ENCODE data around the gene LMBR1L. TPM values are rescaled to one million over a fixed set of nuclear protein-coding genes. Genes with fewer than 3 reads are reported as not detected.

Gene LMBR1L
- total RNA-seq, 1 experiment from 2014 or later, result 27.8 TPM

DNA sequence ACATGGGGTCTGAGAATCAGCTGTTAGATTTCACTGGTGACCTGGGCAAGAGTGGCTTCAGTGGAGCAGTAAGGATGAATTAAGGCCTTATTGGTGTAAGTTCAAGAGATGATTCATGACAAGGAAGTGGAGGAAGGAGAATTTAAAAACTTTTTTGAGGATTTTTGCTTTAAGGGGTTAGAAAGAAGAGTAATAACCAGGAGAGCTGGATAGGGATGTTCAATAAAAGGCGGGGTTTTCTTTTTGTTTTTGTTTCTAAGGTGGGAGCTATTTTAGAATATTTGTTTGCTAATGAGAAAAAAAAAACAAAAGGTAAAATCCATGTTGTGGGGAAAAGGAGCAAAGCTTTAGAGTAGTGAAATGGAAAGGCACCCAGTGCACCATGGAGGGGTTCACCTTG, 35.8 kb upstream of the LMBR1L start:
- no peaks in the 10 kb centered on the region for H3K4me1 Mint-ChIP-seq (ENCODE audit: insufficient read depth, unreplicated experiment)
- no TSS peak for BruUV-seq (replicated peaks)
- no peak for DNase-seq (ENCODE audit: unreplicated experiment)
- H3K36me3 Mint-ChIP-seq (ENCODE audit: insufficient read depth, unreplicated experiment), result no peaks in the 10 kb centered on the region
- no peak overlapping the region for H3K27ac Mint-ChIP-seq (ENCODE audit: low read depth, unreplicated experiment)
- H3K9me3 Mint-ChIP-seq (ENCODE audit: unreplicated experiment), result no peaks in the 10 kb centered on the region
- CTCF ChIA-PET, result no interaction called here
- H3K4me3 Mint-ChIP-seq (ENCODE audit: unreplicated experiment), result no peak overlapping the region
- intact Hi-C loops (cut with micrococcal nuclease), result no loop called here
- no peaks in the 10 kb centered on the region for H3K27me3 Mint-ChIP-seq (ENCODE audit: insufficient read depth, unreplicated experiment)
- POLR2A ChIA-PET, result interaction anchor here (0.6 to 1.8 kb wide), 3 partner anchors 14 to 62 kb away, joined by 3 to 10 read pairs (median 3); partner anchors contain the start of gene TUBA1B
- TF ChIP-seq, protein P1, sequence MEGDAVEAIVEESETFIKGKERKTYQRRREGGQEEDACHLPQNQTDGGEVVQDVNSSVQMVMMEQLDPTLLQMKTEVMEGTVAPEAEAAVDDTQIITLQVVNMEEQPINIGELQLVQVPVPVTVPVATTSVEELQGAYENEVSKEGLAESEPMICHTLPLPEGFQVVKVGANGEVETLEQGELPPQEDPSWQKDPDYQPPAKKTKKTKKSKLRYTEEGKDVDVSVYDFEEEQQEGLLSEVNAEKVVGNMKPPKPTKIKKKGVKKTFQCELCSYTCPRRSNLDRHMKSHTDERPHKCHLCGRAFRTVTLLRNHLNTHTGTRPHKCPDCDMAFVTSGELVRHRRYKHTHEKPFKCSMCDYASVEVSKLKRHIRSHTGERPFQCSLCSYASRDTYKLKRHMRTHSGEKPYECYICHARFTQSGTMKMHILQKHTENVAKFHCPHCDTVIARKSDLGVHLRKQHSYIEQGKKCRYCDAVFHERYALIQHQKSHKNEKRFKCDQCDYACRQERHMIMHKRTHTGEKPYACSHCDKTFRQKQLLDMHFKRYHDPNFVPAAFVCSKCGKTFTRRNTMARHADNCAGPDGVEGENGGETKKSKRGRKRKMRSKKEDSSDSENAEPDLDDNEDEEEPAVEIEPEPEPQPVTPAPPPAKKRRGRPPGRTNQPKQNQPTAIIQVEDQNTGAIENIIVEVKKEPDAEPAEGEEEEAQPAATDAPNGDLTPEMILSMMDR (IDR thresholded peaks at IDR 0.05; ENCODE audit: unreplicated experiment), result no peak

DNA sequence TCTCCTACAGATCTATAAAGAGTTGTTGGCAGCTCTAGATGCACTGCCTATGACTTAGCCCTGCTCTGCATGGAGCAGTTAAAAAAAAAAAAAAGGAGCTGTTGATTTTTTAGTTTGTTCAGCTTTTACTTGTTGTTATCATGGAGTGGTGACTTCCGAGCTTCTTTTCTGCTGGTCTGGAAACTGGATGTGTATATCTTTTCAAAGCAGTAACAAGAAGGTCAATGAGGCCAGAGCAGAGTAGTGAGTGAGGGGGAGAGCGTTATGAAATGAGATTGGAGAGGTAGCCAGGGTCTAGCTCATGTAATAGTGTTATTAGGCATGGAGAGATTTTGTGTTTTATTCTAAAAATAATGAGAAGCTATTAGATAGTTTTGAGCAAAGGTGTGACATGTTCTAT, 33.7 kb upstream of the LMBR1L start:
- DNase-seq (ENCODE audit: unreplicated experiment), result no peak
- Mint-ChIP-seq H3K4me3 (ENCODE audit: unreplicated experiment) (no peak overlapping the region), H3K9me3 (ENCODE audit: unreplicated experiment) (no peaks in the 10 kb centered on the region), H3K27ac (ENCODE audit: low read depth, unreplicated experiment) (no peak overlapping the region), H3K4me1 (ENCODE audit: insufficient read depth, unreplicated experiment) (no peaks in the 10 kb centered on the region), H3K36me3 (ENCODE audit: insufficient read depth, unreplicated experiment) (no peaks in the 10 kb centered on the region), H3K27me3 (ENCODE audit: insufficient read depth, unreplicated experiment) (no peaks in the 10 kb centered on the region)
- ChIA-PET POLR2A (interaction anchor here (1.3 to 4.6 kb wide), 2 partner anchors 12 to 14 kb away, joined by 5 to 26 read pairs; partner anchors contain the start of gene TUBA1B), CTCF (interaction anchor here (0.6 to 1.4 kb wide), 3 partner anchors 13 to 81 kb away, joined by 3 read pairs; partner anchors contain the start of gene TUBA1A)
- intact Hi-C loops (cut with micrococcal nuclease), result no loop called here
- BruUV-seq (replicated peaks), result no TSS peak
- TF ChIP-seq, protein P1 (IDR thresholded peaks at IDR 0.05; ENCODE audit: unreplicated experiment), result no peak

DNA sequence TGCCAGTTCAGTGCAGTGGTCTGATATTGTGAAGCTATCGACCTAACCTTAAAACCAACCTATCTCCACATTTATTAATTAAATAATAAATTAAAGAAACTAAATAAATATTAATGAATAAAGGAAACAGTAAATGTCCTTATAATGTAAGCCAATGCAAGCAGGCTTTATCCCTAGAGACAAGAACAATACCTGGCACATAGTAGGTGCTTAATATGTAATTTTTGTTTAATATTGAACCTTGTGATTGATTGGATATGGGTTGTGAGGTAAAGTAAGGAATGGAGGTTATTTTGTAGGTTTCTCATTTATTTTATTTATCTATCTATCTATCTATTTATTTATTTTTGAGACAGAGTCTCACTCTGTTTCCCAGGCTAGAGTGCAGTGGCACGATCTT, 28.4 kb upstream of the LMBR1L start:
- no peaks in the 10 kb centered on the region for H3K36me3 Mint-ChIP-seq (ENCODE audit: insufficient read depth, unreplicated experiment)
- intact Hi-C loops (cut with micrococcal nuclease), result no loop called here
- ChIA-PET CTCF (interaction anchor here (1.1 kb wide), 1 partner anchor 9 kb away, joined by 3 read pairs; no protein-coding TSS in a partner anchor), POLR2A (interaction anchor here (1.1 kb wide), 1 partner anchor 96 kb away, joined by 3 read pairs; no protein-coding TSS in a partner anchor)
- no peaks in the 10 kb centered on the region for H3K27me3 Mint-ChIP-seq (ENCODE audit: insufficient read depth, unreplicated experiment)
- H3K4me3 Mint-ChIP-seq (ENCODE audit: unreplicated experiment), result no peak overlapping the region
- BruUV-seq (replicated peaks), result no TSS peak
- H3K9me3 Mint-ChIP-seq (ENCODE audit: unreplicated experiment), result no peaks in the 10 kb centered on the region
- TF ChIP-seq, protein P1 (IDR thresholded peaks at IDR 0.05; ENCODE audit: unreplicated experiment), result no peak
- H3K4me1 Mint-ChIP-seq (ENCODE audit: insufficient read depth, unreplicated experiment), result peaks cover 5% of the 10 kb centered on the region
- no peak for DNase-seq (ENCODE audit: unreplicated experiment)
- no peak overlapping the region for H3K27ac Mint-ChIP-seq (ENCODE audit: low read depth, unreplicated experiment)

DNA sequence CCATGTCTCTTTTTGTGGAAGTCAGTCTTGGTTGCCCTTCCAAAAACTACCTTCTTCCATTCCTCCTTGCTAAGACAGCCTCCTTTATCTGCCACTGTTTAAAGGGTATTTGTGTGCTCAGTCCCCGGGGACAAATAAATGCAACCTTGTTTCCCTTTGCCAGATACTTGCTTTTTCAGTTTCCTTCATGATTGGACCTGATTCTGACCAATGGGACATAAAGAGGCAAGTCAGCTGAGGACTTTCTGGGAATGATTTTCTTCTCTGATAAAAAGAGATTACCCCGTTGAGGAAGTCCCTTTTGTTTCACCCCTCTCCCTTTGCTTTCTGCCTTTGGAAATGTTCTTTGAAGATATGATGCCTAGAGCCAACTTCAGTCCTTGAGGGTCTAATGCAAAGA, 27.9 kb upstream of the LMBR1L start:
- no TSS peak for BruUV-seq (replicated peaks)
- CTCF ChIA-PET, result interaction anchor here (0.7 to 1.1 kb wide), 2 partner anchors 9 to 65 kb away, joined by 3 to 4 read pairs; no protein-coding TSS in a partner anchor

More for the DNA sequence above, 27.9 kb upstream of the LMBR1L start:
- H3K27me3 Mint-ChIP-seq (ENCODE audit: insufficient read depth, unreplicated experiment), result no peaks in the 10 kb centered on the region
- peaks cover 5% of the 10 kb centered on the region for H3K4me1 Mint-ChIP-seq (ENCODE audit: insufficient read depth, unreplicated experiment)
- H3K4me3 Mint-ChIP-seq (ENCODE audit: unreplicated experiment), result no peak overlapping the region
- peak overlapping the region; percentile 28 for H3K27ac Mint-ChIP-seq (ENCODE audit: low read depth, unreplicated experiment)
- POLR2A ChIA-PET, result interaction anchor here (1.1 to 1.7 kb wide), 2 partner anchors 29 to 97 kb away, joined by 3 read pairs; no protein-coding TSS in a partner anchor
- H3K36me3 Mint-ChIP-seq (ENCODE audit: insufficient read depth, unreplicated experiment), result no peaks in the 10 kb centered on the region
- DNase-seq (ENCODE audit: unreplicated experiment), result no peak
- TF ChIP-seq, protein P1 (IDR thresholded peaks at IDR 0.05; ENCODE audit: unreplicated experiment), result no peak
- no peaks in the 10 kb centered on the region for H3K9me3 Mint-ChIP-seq (ENCODE audit: unreplicated experiment)
- intact Hi-C loops (cut with micrococcal nuclease), result no loop called here
